ENCODE data around the gene PLK3.

The PLK3 gene

DNA sequence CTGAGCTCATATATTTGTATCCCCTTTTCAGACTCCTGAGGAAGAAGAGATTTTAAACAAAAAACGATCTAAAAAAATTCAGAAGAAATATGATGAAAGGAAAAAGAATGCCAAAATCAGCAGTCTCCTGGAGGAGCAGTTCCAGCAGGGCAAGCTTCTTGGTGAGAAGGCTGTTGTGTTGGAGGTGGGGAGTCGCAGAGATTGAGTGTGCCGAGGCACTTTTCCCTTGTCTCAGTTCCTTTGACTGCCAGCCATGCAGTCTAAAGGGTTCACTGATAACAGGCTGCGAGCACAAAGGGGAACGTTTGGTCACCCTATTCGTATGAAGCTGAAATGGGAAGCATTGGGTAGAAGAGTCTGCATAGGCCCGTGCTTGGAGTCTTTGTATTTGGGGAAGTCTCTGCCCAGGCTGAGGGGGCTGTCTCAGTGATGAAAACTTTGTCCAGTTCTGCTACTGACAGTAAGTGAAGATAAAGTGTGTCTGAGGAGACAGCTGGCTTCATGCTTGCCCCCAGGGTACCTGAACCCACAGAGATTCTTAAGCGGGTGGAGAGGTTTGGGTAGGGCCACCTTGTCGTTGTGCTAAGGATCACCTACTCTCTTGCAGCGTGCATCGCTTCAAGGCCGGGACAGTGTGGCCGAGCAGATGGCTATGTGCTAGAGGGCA lies 22.1 kb upstream of the PLK3 start:
- H3K36me3 ChIP-seq (ENCODE audit: control insufficient read depth, insufficient read depth, low read length): peaks cover 43% of the 10 kb centered on the region
- no peak overlapping the region for H3K4me3 ChIP-seq (ENCODE audit: insufficient read depth, low read depth, low read length, poor library complexity, severe bottlenecking)
- no peaks in the 10 kb centered on the region for H3K9me3 ChIP-seq (ENCODE audit: control insufficient read depth, low read length)
- peaks cover 16% of the 10 kb centered on the region for H3K4me1 ChIP-seq (ENCODE audit: control insufficient read depth, insufficient read depth, low read length, poor library complexity, severe bottlenecking)
- no peak overlapping the region for H3K27ac ChIP-seq (ENCODE audit: insufficient read depth, low read length, poor library complexity, severe bottlenecking)
- H3K27me3 ChIP-seq (replicated peaks; ENCODE audit: control insufficient read depth, insufficient read depth, low read length, poor library complexity, severe bottlenecking): no peaks in the 10 kb centered on the region
- DNase-seq: no peak

DNA sequence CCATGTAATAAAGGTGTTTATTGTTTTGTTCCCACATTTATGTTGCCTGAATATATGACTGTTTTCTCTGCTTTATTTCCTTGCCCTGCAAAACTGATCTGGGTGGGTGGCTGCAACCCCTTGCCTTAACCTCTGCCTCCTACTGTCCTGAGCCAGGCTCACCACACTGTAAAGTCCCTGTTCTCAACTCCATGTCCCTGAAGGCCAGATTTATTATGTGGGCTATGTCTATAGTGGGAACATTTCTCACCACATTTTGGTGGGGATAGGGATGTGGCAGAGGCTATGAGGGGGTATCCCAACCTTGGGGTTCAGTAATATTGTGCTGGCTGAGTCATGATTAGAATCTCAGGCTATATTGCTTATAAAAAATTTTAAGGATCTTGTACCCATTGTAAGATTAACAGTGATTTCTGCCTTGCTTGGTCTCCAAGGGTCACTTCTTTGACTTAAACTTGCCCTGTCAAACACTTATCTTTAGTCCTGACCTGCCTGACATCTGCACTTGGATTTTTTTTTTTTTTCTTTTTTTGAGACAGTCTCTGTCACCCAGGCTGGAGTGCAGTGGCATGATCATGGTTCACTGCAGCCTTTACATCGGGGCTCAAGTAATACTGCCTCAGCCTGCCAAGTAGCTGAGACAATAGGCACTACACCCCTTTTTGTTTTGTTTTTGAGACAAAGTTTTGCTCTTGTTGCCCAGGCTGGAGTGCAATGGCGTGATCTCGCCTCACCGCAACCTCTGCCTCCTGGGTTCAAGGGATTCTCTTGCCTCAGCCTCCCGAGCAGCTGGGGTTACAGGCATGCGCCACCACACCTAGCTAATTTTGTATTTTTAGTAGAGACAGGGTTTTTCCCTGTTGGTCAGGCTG lies 21.2 kb upstream of the PLK3 start:
- H3K4me3 ChIP-seq (ENCODE audit: insufficient read depth, low read depth, low read length, poor library complexity, severe bottlenecking): no peak overlapping the region

DNA sequence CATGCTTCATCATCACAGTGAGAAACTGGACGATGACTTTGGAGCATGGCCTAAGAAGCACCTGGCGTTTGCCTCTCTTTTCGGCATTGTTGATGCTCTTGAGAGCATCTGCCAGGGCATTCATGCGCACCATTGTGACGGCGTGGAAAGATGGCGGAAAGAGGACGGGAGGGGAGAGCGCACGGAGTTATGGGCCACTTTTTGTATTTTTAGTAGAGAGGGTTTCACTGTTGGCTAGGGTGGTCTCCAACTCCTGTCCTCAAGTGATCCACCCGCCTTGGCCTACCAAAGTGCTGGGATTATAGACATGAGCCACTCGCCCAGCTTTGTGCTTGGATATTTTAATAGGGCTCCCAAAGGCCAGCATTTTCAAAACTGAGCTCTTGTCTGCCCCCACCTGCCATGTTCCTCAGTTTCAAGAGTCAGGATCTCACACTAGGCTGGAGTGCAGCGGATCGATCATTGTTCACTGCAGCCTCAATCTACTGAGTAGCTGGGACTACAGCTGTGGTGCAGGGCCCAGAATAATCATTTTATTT lies 19.5 kb upstream of the PLK3 start:
- Histone ChIP-seq H3K27ac (ENCODE audit: insufficient read depth, low read length, poor library complexity, severe bottlenecking) (no peak overlapping the region), H3K4me1 (ENCODE audit: control insufficient read depth, insufficient read depth, low read length, poor library complexity, severe bottlenecking) (peaks cover 32% of the 10 kb centered on the region), H3K4me3 (ENCODE audit: insufficient read depth, low read depth, low read length, poor library complexity, severe bottlenecking) (no peak overlapping the region), H3K36me3 (ENCODE audit: control insufficient read depth, insufficient read depth, low read length) (peaks cover 43% of the 10 kb centered on the region), H3K27me3 (replicated peaks; ENCODE audit: control insufficient read depth, insufficient read depth, low read length, poor library complexity, severe bottlenecking) (no peaks in the 10 kb centered on the region), H3K9me3 (ENCODE audit: control insufficient read depth, low read length) (no peaks in the 10 kb centered on the region)
- DNase-seq: no peak

More for the DNA sequence above, 21.2 kb upstream of the PLK3 start:
- H3K36me3 ChIP-seq (ENCODE audit: control insufficient read depth, insufficient read depth, low read length): peaks cover 43% of the 10 kb centered on the region
- peaks cover 20% of the 10 kb centered on the region for H3K4me1 ChIP-seq (ENCODE audit: control insufficient read depth, insufficient read depth, low read length, poor library complexity, severe bottlenecking)
- DNase-seq: no peak
- no peaks in the 10 kb centered on the region for H3K9me3 ChIP-seq (ENCODE audit: control insufficient read depth, low read length)
- H3K27me3 ChIP-seq (replicated peaks; ENCODE audit: control insufficient read depth, insufficient read depth, low read length, poor library complexity, severe bottlenecking): no peaks in the 10 kb centered on the region
- no peak overlapping the region for H3K27ac ChIP-seq (ENCODE audit: insufficient read depth, low read length, poor library complexity, severe bottlenecking)

DNA sequence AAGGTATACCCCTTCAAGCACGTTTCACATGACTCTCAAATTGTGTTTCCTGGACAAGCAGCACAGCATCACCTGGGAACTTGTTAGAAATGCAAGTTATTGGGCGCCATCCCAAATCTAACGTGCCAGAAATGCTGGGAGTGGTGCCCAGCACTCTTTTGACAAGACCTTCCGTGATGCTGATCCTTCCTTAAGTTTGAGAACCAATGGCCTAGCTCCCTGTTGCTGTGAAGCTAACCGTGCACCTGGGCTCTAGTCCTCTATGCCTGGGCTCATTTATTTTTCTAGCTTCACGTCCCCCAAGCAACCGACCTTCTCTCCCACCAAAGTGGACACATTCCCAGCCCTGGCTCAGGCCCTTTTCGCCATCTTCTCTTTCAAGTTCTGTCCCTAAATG lies 16.5 kb upstream of the PLK3 start:
- H3K36me3 ChIP-seq (ENCODE audit: control insufficient read depth, insufficient read depth, low read length): peaks cover 18% of the 10 kb centered on the region
- no peak for DNase-seq
- H3K4me3 ChIP-seq (ENCODE audit: insufficient read depth, low read depth, low read length, poor library complexity, severe bottlenecking): peak overlapping the region; percentile 48
- peaks cover 28% of the 10 kb centered on the region for H3K4me1 ChIP-seq (ENCODE audit: control insufficient read depth, insufficient read depth, low read length, poor library complexity, severe bottlenecking)
- H3K27me3 ChIP-seq (replicated peaks; ENCODE audit: control insufficient read depth, insufficient read depth, low read length, poor library complexity, severe bottlenecking): no peaks in the 10 kb centered on the region
- H3K9me3 ChIP-seq (ENCODE audit: control insufficient read depth, low read length): no peaks in the 10 kb centered on the region
- peak overlapping the region; percentile 52 for H3K27ac ChIP-seq (ENCODE audit: insufficient read depth, low read length, poor library complexity, severe bottlenecking)

DNA sequence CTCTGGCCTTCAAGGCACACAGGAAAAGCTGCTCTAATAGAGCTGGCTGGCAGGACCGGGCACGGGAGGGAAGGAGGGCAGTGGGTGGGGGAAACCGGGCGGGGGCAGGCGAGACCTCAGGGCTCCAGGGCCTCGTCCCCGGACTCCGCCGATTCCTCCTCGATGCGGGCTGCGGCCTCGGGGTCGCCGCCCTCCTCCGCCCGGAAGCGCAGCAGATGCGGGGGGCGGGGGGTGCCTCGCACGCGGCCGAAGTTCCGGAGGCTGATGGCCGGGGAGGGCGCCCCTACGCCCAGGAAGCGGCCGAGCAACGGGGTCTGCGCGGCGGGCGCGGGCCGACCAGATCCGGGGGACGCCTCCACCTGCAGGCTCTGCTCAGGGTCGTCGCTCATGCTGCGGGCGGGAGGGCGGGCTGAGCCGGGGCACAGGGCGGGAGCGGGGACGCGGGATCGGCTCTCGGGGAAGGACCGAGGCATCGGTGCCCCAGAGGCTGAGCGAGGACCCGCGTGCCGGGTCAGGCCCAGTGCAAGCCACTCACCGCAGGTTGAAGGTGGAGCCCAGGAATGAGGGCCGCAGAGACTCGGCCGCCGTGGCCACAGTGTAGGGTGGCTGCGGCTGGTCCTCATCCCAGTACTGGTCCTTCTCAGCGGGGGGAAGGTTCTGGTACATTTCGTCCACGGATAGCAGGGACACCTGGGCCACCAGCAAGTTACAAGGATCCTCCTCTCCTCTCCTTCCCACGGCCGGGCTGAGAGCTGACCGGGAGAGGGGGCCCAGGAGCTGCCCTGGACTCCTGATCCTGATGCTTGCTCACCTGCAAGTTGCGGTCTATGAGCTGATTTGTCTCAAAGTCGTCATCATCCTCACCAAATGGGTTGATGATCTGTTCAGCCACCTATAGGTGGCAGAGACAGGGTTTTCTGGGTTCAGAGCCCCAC lies 15.8 kb upstream of the PLK3 start:
- Histone ChIP-seq H3K4me1 (ENCODE audit: control insufficient read depth, insufficient read depth, low read length, poor library complexity, severe bottlenecking) (peaks cover 28% of the 10 kb centered on the region), H3K4me3 (ENCODE audit: insufficient read depth, low read depth, low read length, poor library complexity, severe bottlenecking) (peak overlapping the region; percentile 48), H3K27ac (ENCODE audit: insufficient read depth, low read length, poor library complexity, severe bottlenecking) (peak overlapping the region; percentile 52), H3K9me3 (ENCODE audit: control insufficient read depth, low read length) (no peaks in the 10 kb centered on the region), H3K27me3 (replicated peaks; ENCODE audit: control insufficient read depth, insufficient read depth, low read length, poor library complexity, severe bottlenecking) (no peaks in the 10 kb centered on the region), H3K36me3 (ENCODE audit: control insufficient read depth, insufficient read depth, low read length) (peaks cover 15% of the 10 kb centered on the region)
- peak in 1 of 3 donors; percentile 35 for DNase-seq

DNA sequence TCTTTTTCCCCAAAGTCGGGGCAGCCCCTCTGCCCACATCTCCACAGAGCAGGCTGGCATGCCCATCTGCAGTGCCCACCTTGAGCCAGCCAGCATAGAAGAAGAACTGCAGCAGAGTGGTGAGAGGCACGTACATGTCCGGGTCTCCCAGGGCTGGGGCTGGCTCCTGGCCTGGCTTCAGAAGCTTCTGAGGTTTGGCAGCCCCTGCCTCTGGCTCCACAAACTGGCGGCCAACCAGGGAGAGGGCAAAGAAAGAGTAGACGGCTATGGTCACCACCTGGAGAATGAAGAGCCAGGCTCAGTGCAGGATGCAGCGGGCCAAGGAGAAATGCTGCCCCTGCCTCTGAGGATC lies 15.2 kb upstream of the PLK3 start:
- Histone ChIP-seq H3K4me1 (ENCODE audit: control insufficient read depth, insufficient read depth, low read length, poor library complexity, severe bottlenecking) (peaks cover 28% of the 10 kb centered on the region), H3K4me3 (ENCODE audit: insufficient read depth, low read depth, low read length, poor library complexity, severe bottlenecking) (peak overlapping the region; percentile 48), H3K27me3 (replicated peaks; ENCODE audit: control insufficient read depth, insufficient read depth, low read length, poor library complexity, severe bottlenecking) (no peaks in the 10 kb centered on the region), H3K9me3 (ENCODE audit: control insufficient read depth, low read length) (no peaks in the 10 kb centered on the region), H3K27ac (ENCODE audit: insufficient read depth, low read length, poor library complexity, severe bottlenecking) (no peak overlapping the region), H3K36me3 (ENCODE audit: control insufficient read depth, insufficient read depth, low read length) (peaks cover 15% of the 10 kb centered on the region)
- no peak for DNase-seq

DNA sequence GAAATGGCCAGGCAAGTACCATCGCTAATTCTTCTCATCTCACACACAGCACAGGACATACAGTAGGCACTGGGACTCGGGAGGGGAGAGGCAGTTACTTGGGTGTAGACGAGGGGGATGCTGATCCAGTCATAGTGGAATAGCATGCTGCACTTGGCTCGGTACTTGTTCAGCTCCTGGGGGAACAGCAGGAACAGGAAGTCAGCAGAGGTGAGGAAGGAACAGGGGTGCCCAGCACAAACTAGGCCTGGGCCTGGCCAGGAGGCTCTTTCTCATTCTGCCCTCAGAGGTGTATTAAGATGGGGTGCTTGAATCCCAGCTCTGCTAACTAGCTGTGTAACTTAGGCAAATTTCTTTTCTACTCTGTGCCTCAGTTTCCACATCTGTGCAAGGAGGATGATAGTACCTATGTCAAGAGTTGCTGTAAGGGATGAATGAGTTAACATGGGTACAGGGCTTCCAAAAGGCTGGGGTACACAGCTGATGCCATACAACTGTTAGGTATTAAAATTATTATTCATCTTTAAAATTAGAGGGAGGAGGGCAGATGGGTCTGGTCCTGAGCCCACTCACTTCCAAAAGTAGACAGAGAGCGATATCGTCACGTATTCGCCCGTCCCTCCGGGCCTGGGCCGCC lies 14.6 kb upstream of the PLK3 start:
- peaks cover 28% of the 10 kb centered on the region for H3K4me1 ChIP-seq (ENCODE audit: control insufficient read depth, insufficient read depth, low read length, poor library complexity, severe bottlenecking)
- peaks cover 12% of the 10 kb centered on the region for H3K36me3 ChIP-seq (ENCODE audit: control insufficient read depth, insufficient read depth, low read length)
- peak overlapping the region; percentile 38 for H3K27ac ChIP-seq (ENCODE audit: insufficient read depth, low read length, poor library complexity, severe bottlenecking)
- H3K4me3 ChIP-seq (ENCODE audit: insufficient read depth, low read depth, low read length, poor library complexity, severe bottlenecking): peak overlapping the region; percentile 59
- H3K27me3 ChIP-seq (replicated peaks; ENCODE audit: control insufficient read depth, insufficient read depth, low read length, poor library complexity, severe bottlenecking): no peaks in the 10 kb centered on the region
- no peaks in the 10 kb centered on the region for H3K9me3 ChIP-seq (ENCODE audit: control insufficient read depth, low read length)
- no peak for DNase-seq

DNA sequence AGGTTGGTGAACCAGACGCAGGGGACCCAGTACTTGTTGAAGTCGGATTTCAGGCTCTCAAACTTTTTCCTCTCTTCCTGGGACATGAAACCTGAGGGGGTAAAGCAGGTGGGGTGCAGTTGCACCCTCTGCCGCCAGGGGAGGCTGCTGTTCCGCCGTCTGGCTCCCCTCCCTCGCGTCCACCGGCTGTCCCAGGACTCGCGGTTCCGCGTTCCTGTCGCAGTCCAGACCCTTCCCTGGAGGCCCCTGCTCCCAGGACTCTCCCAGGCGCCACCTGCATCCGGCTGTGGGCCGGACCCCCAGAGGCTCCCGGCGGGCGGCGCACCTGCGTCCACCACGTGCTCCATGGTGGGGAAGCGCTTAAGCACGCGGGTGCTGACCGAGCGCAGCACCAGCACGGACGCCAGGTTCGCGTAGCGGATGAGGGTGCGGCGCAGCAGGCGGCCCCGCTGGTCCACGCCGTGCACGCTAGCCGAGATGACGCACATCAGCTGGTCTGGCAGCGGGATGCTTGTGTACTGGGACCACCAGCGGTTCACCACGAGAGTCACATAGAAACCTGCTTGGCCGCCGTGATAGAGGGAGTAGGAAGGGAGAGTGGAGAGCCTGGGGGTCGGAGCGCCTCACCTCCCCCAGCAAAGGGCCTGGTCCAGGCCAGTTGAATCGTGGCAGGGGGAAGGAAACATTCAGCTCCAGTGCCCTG lies 13.9 kb upstream of the PLK3 start:
- DNase-seq: peak; percentile 62 to 69 (median 63)
- Histone ChIP-seq H3K36me3 (ENCODE audit: control insufficient read depth, insufficient read depth, low read length) (peaks cover 5% of the 10 kb centered on the region), H3K4me3 (ENCODE audit: insufficient read depth, low read depth, low read length, poor library complexity, severe bottlenecking) (peak overlapping the region; percentile 59), H3K9me3 (ENCODE audit: control insufficient read depth, low read length) (no peaks in the 10 kb centered on the region), H3K27me3 (replicated peaks; ENCODE audit: control insufficient read depth, insufficient read depth, low read length, poor library complexity, severe bottlenecking) (no peaks in the 10 kb centered on the region), H3K27ac (ENCODE audit: insufficient read depth, low read length, poor library complexity, severe bottlenecking) (peak overlapping the region; percentile 38), H3K4me1 (ENCODE audit: control insufficient read depth, insufficient read depth, low read length, poor library complexity, severe bottlenecking) (peaks cover 28% of the 10 kb centered on the region)

All from effector memory CD4-positive, alpha-beta T cell (primary cell).